Ovary (tissue), 3 donors: ENCODE measurements around the gene CHMP6.

ENCODE experiments used
- EP300 ChIP-seq: sonication (generic); formaldehyde crosslinking; IDR thresholded peaks from one replicate; pipeline ENCODE4 v1.6.1; 2017; ENCODE audit warnings: antibody characterized with exemption
- TF ChIP-seq, protein P1 (sequence below), 3 donors: fragments of 450-650 bp in 2 of 3; fragments of 200-600 bp in 1 of 3; IDR thresholded peaks; one replicate each; pipeline versions ENCODE4 v1.5.1 to v1.8.0; 2016 to 2022; ENCODE audit warnings: antibody characterized with exemption in 3 of 3, mild to moderate bottlenecking in 1 of 3
- donor health status: DM: no; HTN: no; CAD: no.

DNA sequence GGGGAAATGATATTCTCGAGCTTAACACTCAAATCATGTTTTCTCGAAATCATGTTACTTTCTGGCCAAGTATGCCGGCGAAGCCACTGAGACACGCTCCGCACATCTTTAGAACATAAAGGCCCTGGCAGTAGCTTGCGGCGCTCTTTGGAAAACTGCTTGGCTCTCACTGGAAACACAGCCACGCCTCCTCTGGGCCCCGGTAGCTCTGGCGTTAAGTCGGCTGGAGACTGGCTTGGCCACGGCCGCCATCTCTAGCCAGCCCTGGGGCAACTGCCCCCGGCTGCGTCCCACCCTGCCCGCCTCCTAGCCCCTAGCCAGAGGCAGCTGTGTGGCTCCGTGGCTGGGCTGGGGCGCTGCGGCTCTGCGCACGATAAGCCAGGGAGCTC is 34.1 kb downstream of the CHMP6 start:
- TF ChIP-seq EP300: no peak
- TF ChIP-seq, protein P1, sequence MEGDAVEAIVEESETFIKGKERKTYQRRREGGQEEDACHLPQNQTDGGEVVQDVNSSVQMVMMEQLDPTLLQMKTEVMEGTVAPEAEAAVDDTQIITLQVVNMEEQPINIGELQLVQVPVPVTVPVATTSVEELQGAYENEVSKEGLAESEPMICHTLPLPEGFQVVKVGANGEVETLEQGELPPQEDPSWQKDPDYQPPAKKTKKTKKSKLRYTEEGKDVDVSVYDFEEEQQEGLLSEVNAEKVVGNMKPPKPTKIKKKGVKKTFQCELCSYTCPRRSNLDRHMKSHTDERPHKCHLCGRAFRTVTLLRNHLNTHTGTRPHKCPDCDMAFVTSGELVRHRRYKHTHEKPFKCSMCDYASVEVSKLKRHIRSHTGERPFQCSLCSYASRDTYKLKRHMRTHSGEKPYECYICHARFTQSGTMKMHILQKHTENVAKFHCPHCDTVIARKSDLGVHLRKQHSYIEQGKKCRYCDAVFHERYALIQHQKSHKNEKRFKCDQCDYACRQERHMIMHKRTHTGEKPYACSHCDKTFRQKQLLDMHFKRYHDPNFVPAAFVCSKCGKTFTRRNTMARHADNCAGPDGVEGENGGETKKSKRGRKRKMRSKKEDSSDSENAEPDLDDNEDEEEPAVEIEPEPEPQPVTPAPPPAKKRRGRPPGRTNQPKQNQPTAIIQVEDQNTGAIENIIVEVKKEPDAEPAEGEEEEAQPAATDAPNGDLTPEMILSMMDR (IDR thresholded peaks at IDR 0.05): no peak
